ENCODE measurements around the gene MT3. TPM values are rescaled to one million over a fixed set of nuclear protein-coding genes. Genes with fewer than 3 reads are reported as not detected.

Gene MT3
- total and polyA plus RNA-seq, 2 experiments from 2014 or later: not detected

- no peak overlapping the region for H3K4me3 ChIP-seq
- H2AFZ ChIP-seq: no peak overlapping the region
- peaks cover 54% of the 10 kb centered on the region for H3K4me1 ChIP-seq (ENCODE audit: insufficient read depth)
- DNase-seq (ENCODE audit: low spot score) (no peak), ATAC-seq (peak; percentile 26)
- H3K79me2 ChIP-seq (replicated peaks; ENCODE audit: insufficient read depth): no peaks in the 10 kb centered on the region
- H3K27me3 ChIP-seq (ENCODE audit: insufficient read depth): peaks cover 99% of the 10 kb centered on the region
- no peak overlapping the region for H3K27ac ChIP-seq (ENCODE audit: low read depth)
- Mint-ChIP-seq H3K27me3 (ENCODE audit: insufficient read depth, low read depth, poor library complexity) (peaks cover 83% of the 10 kb centered on the region), H3K27ac (no peak overlapping the region), H3K36me3 (ENCODE audit: low read depth) (no peaks in the 10 kb centered on the region), H3K9me3 (peaks cover 8% of the 10 kb centered on the region; the same call in 1 of the 3 replicates), H3K4me1 (peaks cover 46% of the 10 kb centered on the region), H3K4me3 (peak overlapping the region; percentile 83)
- 0 out of 2 replicates have a peak, but pooled peaks cover 3% of the 10 kb centered on the region for H3F3A ChIP-seq (replicated peaks; ENCODE audit: low read depth)
- no peak for TF ChIP-seq REST (IDR thresholded peaks at IDR 0.05; ENCODE audit: unreplicated experiment)
- no peak for TF ChIP-seq JUNB (IDR thresholded peaks at IDR 0.05; ENCODE audit: unreplicated experiment)
- no peak for TF ChIP-seq EZH2phosphoT487 (IDR thresholded peaks at IDR 0.05; ENCODE audit: unreplicated experiment)
- TF ChIP-seq POLR2AphosphoS5 (IDR thresholded peaks at IDR 0.05; ENCODE audit: low read depth): no peak
- no peak for TF ChIP-seq ZNF114 (CRISPR knock-in tag; IDR thresholded peaks at IDR 0.05)
- TF ChIP-seq NANOG (IDR thresholded peaks at IDR 0.05; ENCODE audit: borderline replicate concordance): no peak
- no peak for TF ChIP-seq ZNF462 (CRISPR knock-in tag; IDR thresholded peaks at IDR 0.05)
- no peak for TF ChIP-seq STAT1 (IDR thresholded peaks at IDR 0.05; ENCODE audit: unreplicated experiment)
- no peak for TF ChIP-seq ETS1 (IDR thresholded peaks at IDR 0.05)
- TF ChIP-seq CTCF (conservative IDR thresholded peaks at IDR 0.05; ENCODE audit: low read depth in 2 of 2): no peak
- TF ChIP-seq CREB1 (CRISPR knock-in tag; IDR thresholded peaks at IDR 0.05; ENCODE audit: low read depth): no peak
- no peak for TF ChIP-seq EZH2 (IDR thresholded peaks at IDR 0.05; ENCODE audit: low read depth, unreplicated experiment)
- no peak for TF ChIP-seq ZNF331 (CRISPR knock-in tag; IDR thresholded peaks at IDR 0.05; ENCODE audit: low read depth)
- no peaks in the 10 kb centered on the region; the same call in 1 of the 2 replicates for H3K9me2 ChIP-seq (ENCODE audit: insufficient read depth)
- no peaks in the 10 kb centered on the region for H3K36me3 ChIP-seq (ENCODE audit: insufficient read depth)
- H4K20me1 ChIP-seq (replicated peaks; ENCODE audit: insufficient read depth): 0 out of 2 replicates have a peak, but pooled peaks cover 9% of the 10 kb centered on the region
- peak overlapping the region; percentile 92; the same call in 1 of the 2 replicates for H3K4me2 ChIP-seq
These were observed 28.8 kb downstream of the MT3 start for GRCh38 chr16:56618138-56618537.

All from GM23338 (cell line).